Lower leg skin (tissue), 3 donors: ENCODE data around the gene LIF.

ENCODE experiments used
- CTCF ChIP-seq, 3 donors: fragments of 450-650 bp; IDR thresholded peaks; one replicate each; pipeline ENCODE4 v1.5.1; 2016; ENCODE audit warnings: antibody characterized with exemption in 3 of 3, mild to moderate bottlenecking in 3 of 3, moderate library complexity in 2 of 3
- POLR2A ChIP-seq, 2 donors: fragments of 450-650 bp; IDR thresholded peaks; one replicate each; pipeline ENCODE4 v1.6.1; 2016 to 2017; ENCODE audit warnings: antibody characterized with exemption in 2 of 2, mild to moderate bottlenecking in 1 of 2, moderate library complexity in 1 of 2

DNA sequence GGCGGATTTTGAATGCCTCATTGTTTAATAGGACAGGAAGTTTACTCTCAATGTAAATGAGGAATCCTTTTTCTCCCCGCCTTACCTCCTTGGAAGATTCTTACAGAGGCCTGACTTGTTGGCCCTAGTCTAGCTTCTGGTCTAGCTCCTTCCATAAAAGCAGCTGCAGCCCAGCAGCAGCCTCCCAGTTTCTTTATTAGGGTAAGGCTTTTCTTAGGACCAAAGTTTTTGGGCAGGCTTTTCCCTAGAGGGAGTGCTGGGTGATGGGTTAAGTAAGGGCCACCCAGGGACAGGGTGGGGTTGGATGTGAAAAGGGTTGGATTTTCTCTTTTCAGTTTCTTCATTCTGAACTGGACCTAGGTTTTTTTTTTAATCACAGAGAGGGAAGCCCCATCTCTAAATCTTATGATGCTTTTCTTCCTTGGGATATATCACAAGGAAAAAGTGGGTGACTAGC is 49.7 kb downstream of the LIF start:
- TF ChIP-seq CTCF (IDR thresholded peaks at IDR 0.05) (no peak), POLR2A (IDR thresholded peaks at IDR 0.05) (no peak)
